HepG2 (cell line): Measurements from ENCODE around the gene ILRUN. TPM values are rescaled to one million over a fixed set of nuclear protein-coding genes. Genes with fewer than 3 reads are reported as not detected.

ENCODE experiments used
- AHDC1 ChIP-seq: sonication (generic); formaldehyde crosslinking; IDR thresholded peaks from 2 replicates; pipeline ENCODE4 v1.5.1; 2020; ENCODE audit warnings: mild to moderate bottlenecking, missing genetic modification reagents, borderline replicate concordance
- CC2D1A ChIP-seq: sonication (generic); formaldehyde crosslinking; IDR thresholded peaks from 2 replicates; pipeline ENCODE4 v1.8.1; 2023; ENCODE audit warnings: mild to moderate bottlenecking, missing genetic modification reagents
- EHMT2 ChIP-seq: fragments of 200-600 bp; sonication (generic); IDR thresholded peaks from 2 replicates; pipeline ENCODE4 v1.7.0; 2017; ENCODE audit warnings: antibody characterized with exemption, low read depth, low read length, borderline replicate concordance
- HNF1B ChIP-seq: sonication (generic); formaldehyde crosslinking; IDR thresholded peaks from 2 replicates; pipeline ENCODE4 v1.5.1; 2020; ENCODE audit warnings: mild to moderate bottlenecking, moderate library complexity, missing genetic modification reagents
- NCOA2 ChIP-seq: sonication (generic); formaldehyde crosslinking; IDR thresholded peaks from 2 replicates; pipeline ENCODE4 v1.8.0; 2022; ENCODE audit warnings: inconsistent platforms
- NPAS2 ChIP-seq: sonication (generic); formaldehyde crosslinking; IDR thresholded peaks from 2 replicates; pipeline ENCODE4 v1.8.0; 2022; ENCODE audit warnings: mild to moderate bottlenecking, missing genetic modification reagents, borderline replicate concordance
- PITX1 ChIP-seq: sonication (generic); formaldehyde crosslinking; IDR thresholded peaks from 2 replicates; pipeline ENCODE4 v1.5.1; 2020; ENCODE audit warnings: mild to moderate bottlenecking, missing genetic modification reagents
- PRDM10 ChIP-seq: sonication (generic); formaldehyde crosslinking; IDR thresholded peaks from 2 replicates; pipeline ENCODE4 v1.4.0; 2020; ENCODE audit warnings: low read depth, missing genetic modification reagents
- SOX6 ChIP-seq, 2 experiments: fragments of 450-650 bp in 1 of 2; sonication (generic) in 1 of 2; formaldehyde crosslinking in 1 of 2; IDR thresholded peaks; 2 replicates each; pipeline versions ENCODE4 v1.4.0 to v1.6.1; 2017 to 2020; ENCODE audit warnings: antibody characterized with exemption in 1 of 2, mild to moderate bottlenecking in 1 of 2, missing genetic modification reagents in 1 of 2
- ZKSCAN1 ChIP-seq: fragments of 150-350 bp; IDR thresholded peaks from 2 replicates; pipeline ENCODE4 v1.6.1; 2014; ENCODE audit warnings: low read length
- ZMYM2 ChIP-seq: sonication (generic); formaldehyde crosslinking; IDR thresholded peaks from 2 replicates; pipeline ENCODE4 v1.8.0; 2022; ENCODE audit warnings: mild to moderate bottlenecking, missing genetic modification reagents
- ZNF207 ChIP-seq: fragments of 450-650 bp; IDR thresholded peaks from 2 replicates; pipeline ENCODE4 v1.6.1; 2016; ENCODE audit warnings: antibody characterized with exemption, borderline replicate concordance
- ZNF367 ChIP-seq: sonication (generic); formaldehyde crosslinking; IDR thresholded peaks from 2 replicates; pipeline ENCODE4 v1.4.0; 2020; ENCODE audit warnings: missing genetic modification reagents, borderline replicate concordance
- ZNF598 ChIP-seq: sonication (generic); formaldehyde crosslinking; IDR thresholded peaks from 2 replicates; pipeline ENCODE4 v1.5.1; 2020; ENCODE audit warnings: mild to moderate bottlenecking, missing genetic modification reagents, borderline replicate concordance
- ZNF709 ChIP-seq: sonication (generic); formaldehyde crosslinking; IDR thresholded peaks from 2 replicates; pipeline ENCODE4 v1.5.0; 2020; ENCODE audit warnings: mild to moderate bottlenecking, missing genetic modification reagents
- ZSCAN20 ChIP-seq: sonication (generic); formaldehyde crosslinking; IDR thresholded peaks from 2 replicates; pipeline ENCODE4 v1.4.0; 2020; ENCODE audit warnings: missing genetic modification reagents, mild to moderate bottlenecking, borderline replicate concordance
- ZSCAN21 ChIP-seq: sonication (generic); formaldehyde crosslinking; IDR thresholded peaks from 2 replicates; pipeline ENCODE4 v1.8.0; 2022; ENCODE audit warnings: mild to moderate bottlenecking, missing genetic modification reagents, moderate library complexity, borderline replicate concordance
- polyA plus RNA-seq, 8 experiments: library from polyadenylated mRNA; depleted of rRNA in 3 of 8; stranded (reverse) in 7 of 8; unstranded in 1 of 8; fragments of >200 nt; fragmentation: Illumina TruSeq in 4 of 8; extraction: Trizol in 4 of 8; gene quantifications; 2 replicates each; pipeline versions ENCODE4 v1.2.1 to v1.2.3, GENCODE V29; 2011 to 2016; ENCODE audit warnings: low read depth in 4 of 8, missing spikeins in 1 of 8, mixed read lengths in 1 of 8; ENCODE audit not compliant: insufficient read depth in 1 of 8
- total RNA-seq, 5 experiments: library from RNA; depleted of rRNA; stranded (reverse); fragments of >200 nt; fragmentation: Illumina TruSeq; extraction: Trizol; gene quantifications; 2 replicates each; pipeline ENCODE4 v1.2.3, GENCODE V29; 2016; ENCODE audit warnings: low read depth in 1 of 5

ILRUN gene
- total and polyA plus RNA-seq, 2 of the 13 experiments (the other 11 are each of a cell fraction or from before 2014, with no cell fraction given), result 45.5 to 66.6 TPM

GRCh38 chr6:34667481-34668238 lies 28.9 kb downstream of the ILRUN start (continued):
- TF ChIP-seq AHDC1 (CRISPR knock-in tag) (peak; percentile 58; the same call in 1 of the 2 replicates), EHMT2 (peak; percentile 61; the same call in 1 of the 2 replicates), ZNF207 (no peak), ZMYM2 (no peak), PITX1 (no peak), PRDM10 (no peak), CC2D1A (CRISPR knock-in tag) (no peak), ZNF367 (CRISPR knock-in tag) (no peak), ZSCAN20 (CRISPR knock-in tag) (no peak), ZNF598 (CRISPR knock-in tag) (no peak), HNF1B (CRISPR knock-in tag) (no peak), NCOA2 (CRISPR knock-in tag) (peak; percentile 42; the same call in 1 of the 2 replicates), ZKSCAN1 (no peak), NPAS2 (CRISPR knock-in tag) (no peak), ZNF709 (CRISPR knock-in tag) (no peak), SOX6 (IDR thresholded peaks at IDR 0.05) (no peak), SOX6 (CRISPR knock-in tag; IDR thresholded peaks at IDR 0.05) (peak; percentile 66; the same call in 1 of the 2 replicates), ZSCAN21 (CRISPR knock-in tag) (no peak)
